ENCODE measurements around the gene PRDX1. TPM values are rescaled to one million over a fixed set of nuclear protein-coding genes. Genes with fewer than 3 reads are reported as not detected.
"Not testable (repeated sequence)": the region's sequence is repeated elsewhere in the genome, so short reads cannot be mapped to it uniquely, and the experiment has no call there.

Gene PRDX1
- total RNA-seq, 1 donor from 2014 or later = 351 TPM

GRCh38 chr1:45503462-45504360 is 18.0 kb downstream of the PRDX1 start:
- no peak for DNase-seq (ENCODE audit: low spot score)

DNA sequence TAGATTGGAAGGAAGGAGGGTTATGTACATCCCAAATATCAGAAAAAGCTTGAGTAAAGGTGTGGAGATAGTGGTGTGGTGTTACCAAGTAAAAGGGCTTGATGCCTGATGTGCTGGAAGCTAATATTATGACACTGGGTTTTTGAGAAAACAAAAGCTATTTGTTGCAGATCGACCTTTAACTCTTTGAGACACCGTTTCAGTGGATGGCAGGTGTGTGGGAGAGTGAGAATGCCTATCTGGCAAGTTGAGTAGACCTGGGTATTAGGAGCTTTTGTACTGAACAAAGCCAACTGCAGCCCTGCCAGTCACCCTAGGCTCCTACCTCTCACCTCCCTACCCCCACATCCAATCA is 20.2 kb downstream of the PRDX1 start:
- no peak for DNase-seq (ENCODE audit: low spot score)

GRCh38 chr1:45499415-45499769 is 22.3 kb downstream of the PRDX1 start:
- no peak for DNase-seq (ENCODE audit: low spot score)

DNA sequence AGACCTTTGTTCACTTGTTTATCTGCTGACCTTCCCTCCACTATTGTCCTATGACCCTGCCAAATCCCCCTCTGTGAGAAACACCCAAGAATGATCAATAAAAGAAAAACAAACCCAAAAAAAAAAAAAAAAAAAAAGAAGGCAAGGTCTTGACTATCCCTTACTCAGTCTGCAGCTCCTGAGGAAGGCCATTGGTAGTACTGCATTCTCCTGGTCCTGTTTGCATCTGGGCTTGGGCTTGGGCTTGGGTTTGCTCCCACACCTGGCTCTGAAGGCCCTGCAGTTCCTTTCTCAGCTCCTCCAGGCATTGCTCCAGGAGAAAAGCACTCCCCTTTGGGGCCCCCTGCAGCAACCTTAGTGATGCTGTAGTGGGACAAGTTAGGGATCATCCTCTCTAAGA is 23.4 kb downstream of the PRDX1 start:
- DNase-seq (ENCODE audit: low spot score) = no peak

DNA sequence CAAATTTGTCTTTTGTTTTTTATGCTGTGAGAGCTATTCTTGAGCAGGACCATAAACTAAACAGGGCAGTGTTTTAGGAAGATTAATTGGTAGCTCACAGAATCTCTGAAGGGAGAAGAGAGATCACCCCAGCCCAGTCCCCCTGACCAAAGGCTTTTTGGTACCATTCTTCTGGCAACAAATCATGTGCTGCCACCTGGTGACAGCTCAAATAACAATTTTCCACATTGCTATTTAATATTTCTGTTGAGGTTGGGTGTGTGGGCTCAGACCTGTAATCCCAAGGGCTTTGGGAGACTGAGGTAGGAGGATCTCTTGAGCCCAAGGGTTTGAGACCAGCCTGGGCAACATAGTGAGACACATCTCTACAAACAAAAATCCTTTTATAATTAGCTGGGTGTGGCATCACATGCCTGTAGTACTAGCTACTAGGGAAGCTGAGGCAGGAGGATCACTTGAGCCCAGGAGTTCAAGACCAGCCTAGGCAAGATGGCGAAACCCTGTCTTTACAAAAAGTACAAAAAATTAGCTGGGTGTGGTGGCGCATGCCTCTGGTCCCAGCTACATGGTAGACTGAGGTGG is 28.5 kb downstream of the PRDX1 start:
- DNase-seq (ENCODE audit: low spot score) = no peak

- DNase-seq (ENCODE audit: low spot score) = no peak
Observed at GRCh38 chr1:45492691-45493090, 29.0 kb downstream of the PRDX1 start.

- DNase-seq (ENCODE audit: low spot score) = no peak
Observed at GRCh38 chr1:45491487-45492260, 30.0 kb downstream of the PRDX1 start.

DNA sequence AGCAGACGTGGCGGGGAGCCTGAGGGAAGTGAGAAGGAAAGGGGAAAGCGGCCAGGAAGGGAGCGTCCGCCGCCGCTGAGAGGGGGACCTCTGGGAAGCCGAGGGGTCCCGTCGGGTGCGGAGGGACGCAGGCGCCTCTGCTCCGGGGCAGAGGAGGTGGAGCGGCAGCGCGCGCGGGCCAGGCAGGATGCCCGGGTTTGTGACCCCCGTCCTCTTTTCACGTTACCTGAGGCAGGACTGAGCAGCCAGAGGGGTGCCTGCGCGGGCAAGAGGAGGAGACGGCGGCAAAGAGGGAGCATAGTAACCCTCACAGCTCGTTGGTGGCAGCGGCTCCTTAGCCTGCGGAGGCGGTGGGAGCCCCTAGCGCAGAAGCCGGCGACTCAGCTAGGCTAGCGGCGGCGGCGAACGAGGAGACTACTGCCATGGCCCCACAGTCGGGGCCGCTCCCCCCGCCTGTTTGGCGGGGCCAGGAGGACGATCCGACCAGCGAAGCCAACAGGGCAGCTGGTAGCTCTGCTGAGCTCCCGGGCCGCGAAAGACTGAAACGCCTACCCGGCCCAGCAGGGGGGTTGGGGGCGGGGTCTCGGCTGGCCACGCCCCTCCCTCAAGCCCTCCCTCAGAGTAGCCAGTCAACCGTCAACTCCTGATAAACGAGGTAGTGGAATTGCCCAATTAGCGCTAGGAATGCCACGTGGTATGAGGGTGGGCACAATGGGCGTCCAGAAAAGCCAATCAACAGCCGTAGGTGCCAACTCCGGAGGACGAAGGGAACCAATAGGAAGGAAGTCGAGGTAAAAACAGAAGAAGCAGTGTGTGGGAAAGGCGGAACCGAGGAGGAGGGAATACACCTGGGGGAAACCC is 30.8 kb downstream of the PRDX1 start, which contains the start of gene TESK2:
TESK2 (minus strand) TSS at position 538 of the 861 bp plus-strand sequence. CDS start 33,378 bp downstream, outside the sequence.
- peak; percentile 98 for DNase-seq (ENCODE audit: low spot score)

GRCh38 chr1:45490121-45490625 is 31.5 kb downstream of the PRDX1 start:
- no peak for DNase-seq (ENCODE audit: low spot score)

- DNase-seq (ENCODE audit: low spot score) = not testable (repeated sequence)
Observed at GRCh38 chr1:45489379-45489778, 32.3 kb downstream of the PRDX1 start.

DNA sequence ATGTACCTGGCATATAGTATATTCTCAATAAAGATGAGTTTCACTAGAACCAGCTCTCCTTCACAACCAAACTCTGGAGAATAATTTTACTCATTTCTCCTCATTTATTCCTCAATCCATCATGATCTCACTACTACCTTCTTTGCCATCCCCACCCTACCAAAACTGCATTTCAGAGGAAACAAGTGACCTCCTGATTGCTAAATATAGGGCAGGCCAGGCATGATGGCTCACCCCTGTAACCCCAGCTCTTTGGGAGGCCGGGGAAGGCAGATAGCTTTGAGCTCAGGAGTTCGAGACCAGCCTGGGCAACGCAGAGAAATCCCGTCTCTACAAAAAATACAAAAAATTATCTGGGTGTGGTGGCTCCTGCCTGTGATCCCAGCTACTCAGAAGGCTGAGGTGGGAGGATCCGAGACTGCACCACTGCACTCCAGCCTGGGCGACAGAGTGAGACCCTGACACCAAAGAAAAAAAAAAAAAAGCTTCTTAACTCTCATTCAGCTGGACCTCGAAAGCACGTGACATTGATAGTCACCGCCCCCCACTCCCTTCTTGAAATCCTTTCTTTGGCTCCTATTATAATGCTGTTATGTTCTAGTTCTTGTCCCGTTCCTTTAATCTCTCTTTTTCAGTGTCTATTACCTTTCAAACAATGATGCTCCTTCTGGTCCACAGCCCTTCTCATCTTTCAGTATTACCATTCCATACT is 32.9 kb downstream of the PRDX1 start:
- no peak for DNase-seq (ENCODE audit: low spot score)

GRCh38 chr1:45485949-45486348 is 35.7 kb downstream of the PRDX1 start:
- no peak for DNase-seq (ENCODE audit: low spot score)

DNA sequence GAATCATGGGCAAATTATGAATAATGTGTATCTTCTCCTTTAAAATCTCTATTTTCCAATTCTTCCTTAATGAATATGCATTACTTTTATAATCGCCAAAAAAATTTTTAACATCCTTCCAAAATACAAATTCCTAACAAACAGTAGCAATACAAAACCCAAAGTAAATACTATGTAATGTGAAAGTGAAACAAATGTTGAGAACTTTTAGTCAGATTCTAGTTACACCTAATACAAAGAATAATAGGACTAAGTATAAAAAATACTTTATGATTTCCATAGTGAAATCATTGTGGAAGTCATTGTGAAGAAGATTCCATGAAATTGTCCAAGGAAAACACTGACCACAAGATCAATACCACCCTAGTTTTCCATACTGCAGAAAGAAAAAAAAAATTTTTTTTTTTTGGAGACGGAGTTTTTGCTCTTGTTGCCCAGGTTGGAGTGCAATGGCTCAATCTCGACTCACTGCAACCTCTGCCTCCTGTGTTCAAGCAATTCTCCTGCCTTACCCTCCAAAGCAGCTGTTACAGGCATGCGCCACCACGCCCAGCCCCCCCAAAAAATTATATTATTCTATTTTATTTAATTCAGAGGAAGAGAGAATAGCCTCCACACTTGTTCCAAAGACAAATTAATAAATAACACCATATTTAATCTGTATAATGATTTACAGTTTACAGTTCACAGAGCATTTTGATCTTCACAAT is 42.5 kb downstream of the PRDX1 start:
- DNase-seq (ENCODE audit: low spot score) = no peak

GRCh38 chr1:45478121-45478814 is 43.4 kb downstream of the PRDX1 start:
- no peak for DNase-seq (ENCODE audit: low spot score)

DNA sequence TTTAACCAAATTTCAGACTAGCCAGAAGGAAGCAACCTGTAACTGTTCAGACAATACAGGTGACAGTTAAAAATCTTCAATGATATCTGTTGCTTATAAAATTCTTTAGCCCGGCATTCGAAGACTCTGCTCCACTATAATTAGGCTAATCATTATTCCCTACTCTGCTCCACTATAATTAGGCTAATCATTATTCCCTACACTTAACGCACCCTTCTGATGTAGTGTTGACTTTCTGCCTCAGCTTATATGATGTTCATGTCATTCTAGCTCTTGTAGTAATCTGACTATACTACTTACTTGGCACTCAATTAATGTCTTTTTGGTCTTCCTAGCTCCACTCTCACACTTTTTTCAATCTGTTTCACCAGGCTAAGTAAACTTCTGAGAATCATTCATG is 44.0 kb downstream of the PRDX1 start:
- no peak for DNase-seq (ENCODE audit: low spot score)

DNA sequence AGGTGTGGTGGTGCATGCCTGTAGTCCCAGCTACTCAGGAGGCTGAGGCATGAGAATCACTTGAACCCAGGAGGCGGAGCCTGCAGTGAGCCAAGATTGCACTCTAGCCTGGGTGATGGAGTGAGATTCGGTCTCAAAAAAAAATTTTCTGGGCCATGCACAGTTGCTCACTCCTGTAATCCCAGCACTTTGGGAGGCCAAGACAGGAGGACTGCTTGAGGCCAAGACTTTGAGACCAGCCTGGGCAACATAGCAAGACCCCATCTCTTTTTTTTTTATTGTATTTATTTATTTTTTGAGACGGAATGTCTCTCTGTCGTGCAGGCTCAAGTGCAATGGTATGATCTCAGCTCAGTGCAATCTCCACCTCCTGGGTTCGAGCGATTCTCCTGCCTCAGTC is 47.5 kb downstream of the PRDX1 start:
- not testable (repeated sequence) for DNase-seq (ENCODE audit: low spot score)

DNA sequence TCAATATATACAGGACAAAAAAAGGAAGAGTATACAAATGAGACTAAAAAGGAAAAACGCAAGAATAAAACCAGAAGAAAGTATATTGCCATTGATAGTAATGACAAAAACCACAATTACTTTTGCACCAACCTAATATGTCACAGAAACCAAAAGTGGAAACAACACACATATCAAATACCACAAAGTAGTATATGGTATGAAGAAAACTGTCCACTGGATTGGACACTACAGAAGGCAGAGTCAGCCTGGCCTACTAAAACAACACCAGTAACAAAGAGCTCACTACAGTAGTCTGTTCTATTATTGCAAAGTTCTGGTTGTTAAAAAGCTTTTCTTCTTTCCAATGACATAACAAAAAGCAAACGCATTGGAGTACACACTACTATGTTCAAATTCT is 48.4 kb downstream of the PRDX1 start:
- DNase-seq (ENCODE audit: low spot score) = no peak

DNA sequence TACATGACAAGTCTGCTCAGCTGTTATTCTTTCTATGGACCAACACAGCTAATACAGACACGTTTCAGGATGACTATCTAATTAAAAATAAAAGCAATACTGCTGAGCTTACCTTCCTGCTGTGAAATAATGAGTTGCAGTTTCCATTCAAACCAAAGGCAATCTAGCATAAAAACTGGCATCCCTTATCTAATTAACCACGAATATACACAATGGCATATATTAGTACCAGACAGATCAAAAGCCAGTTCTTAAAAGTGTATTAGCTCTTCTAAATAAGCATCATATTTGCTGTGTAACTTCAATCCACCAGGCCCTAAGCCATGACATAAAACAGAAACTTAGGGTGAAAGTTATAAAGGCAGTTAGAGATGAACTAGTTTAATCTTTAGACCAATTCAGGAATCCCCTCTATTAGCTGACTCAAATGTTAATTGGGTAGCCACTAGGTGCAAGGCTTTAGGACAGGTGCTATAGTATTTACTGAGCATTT is 51.3 kb downstream of the PRDX1 start:
- no peak for DNase-seq (ENCODE audit: low spot score)

DNA sequence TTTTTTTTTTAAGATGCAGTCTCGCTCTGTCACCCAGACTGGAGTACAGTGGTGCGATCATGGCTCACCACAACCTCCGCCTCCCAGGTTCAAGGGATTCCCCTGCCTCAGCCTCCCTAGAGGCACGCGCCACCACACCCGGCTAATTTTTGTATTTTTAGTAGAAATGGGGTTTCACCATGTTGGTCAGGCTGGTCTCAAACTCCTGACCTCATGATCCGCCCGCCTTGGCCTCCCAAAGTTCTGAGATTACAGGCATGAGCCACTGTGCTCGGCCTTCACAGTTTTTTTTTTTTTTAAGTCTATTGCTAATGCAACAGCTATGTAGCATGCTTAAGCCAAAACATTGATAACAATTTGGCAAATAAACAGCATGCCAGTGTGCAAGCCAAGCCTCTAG is 54.3 kb downstream of the PRDX1 start:
- not testable (repeated sequence) for DNase-seq (ENCODE audit: low spot score)

Measured in ureter (tissue), 1 donor.